Dermis microvascular lymphatic vessel endothelial cell (primary cell): ENCODE results near the gene MVB12B. TPM values are rescaled to one million over a fixed set of nuclear protein-coding genes. Genes with fewer than 3 reads are reported as not detected.
A peak's percentile ranks its signal among the peaks of the same experiment; 100 is the strongest.

Experiments used
- DNase-seq, 2 donors: peaks; one replicate each; pipeline versions ENCODE4 v3.0.0 to v3.0.0-alpha.2; 2010; ENCODE audit warnings: low read depth in 2 of 2
- total RNA-seq: library from RNA; depleted of rRNA; stranded (reverse); fragments of >200 nt; gene quantifications from 2 replicates; pipeline ENCODE4 v1.2.1, GENCODE V29; 2014

MVB12B gene
- total RNA-seq, 1 donor from 2014 or later: 8.6 TPM

- no peak for DNase-seq
Measured at GRCh38 chr9:126401581-126401980, 75.0 kb downstream of the MVB12B start.

- no peak for DNase-seq
Measured at GRCh38 chr9:126403397-126403796, 76.8 kb downstream of the MVB12B start.

- no peak for DNase-seq
Measured at GRCh38 chr9:126404459-126404858, 77.8 kb downstream of the MVB12B start.

GRCh38 chr9:126406075-126406667 is 79.5 kb downstream of the MVB12B start:
- DNase-seq: peak; percentile 34 to 35

GRCh38 chr9:126407114-126407870 is 80.7 kb downstream of the MVB12B start:
- DNase-seq: peak; percentile 34 to 41

- no peak for DNase-seq
Measured at GRCh38 chr9:126408004-126408403, 81.4 kb downstream of the MVB12B start.

- DNase-seq: no peak
Measured at GRCh38 chr9:126410229-126410628, 83.6 kb downstream of the MVB12B start.

- DNase-seq: no peak
Measured at GRCh38 chr9:126411225-126411947, 84.8 kb downstream of the MVB12B start.

- DNase-seq: no peak
Measured at GRCh38 chr9:126411948-126412284, 85.3 kb downstream of the MVB12B start.

GRCh38 chr9:126412905-126413304 is 86.3 kb downstream of the MVB12B start:
- DNase-seq: no peak

- no peak for DNase-seq
Measured at GRCh38 chr9:126413391-126414068, 86.9 kb downstream of the MVB12B start.

GRCh38 chr9:126415741-126416370 is 89.2 kb downstream of the MVB12B start:
- DNase-seq: no peak

- DNase-seq: no peak
Measured at GRCh38 chr9:126417043-126417442, 90.4 kb downstream of the MVB12B start.

GRCh38 chr9:126417684-126418083 is 91.1 kb downstream of the MVB12B start:
- no peak for DNase-seq

- no peak for DNase-seq
Measured at GRCh38 chr9:126418608-126419007, 92.0 kb downstream of the MVB12B start.

- no peak for DNase-seq
Measured at GRCh38 chr9:126419475-126419874, 92.8 kb downstream of the MVB12B start.

GRCh38 chr9:126420135-126420534 is 93.5 kb downstream of the MVB12B start:
- DNase-seq: no peak

GRCh38 chr9:126420643-126421564 is 94.3 kb downstream of the MVB12B start:
- peak in 1 of 2 donors; percentile 29 for DNase-seq

GRCh38 chr9:126421567-126422428 is 95.2 kb downstream of the MVB12B start:
- DNase-seq: no peak
